RWPE1 (cell line): ENCODE data around the gene GTPBP1.

Experiments used
- CTCF ChIA-PET: fragments of 350-600 bp; sonication (Branson Sonifier 250); formaldehyde crosslinking; extraction: SDS; loops from one replicate; lab custom pipeline; 2021; lab: Yijun Ruan, JAX
- POLR2A ChIA-PET: fragments of 400-600 bp; formaldehyde crosslinking; extraction: SDS; loops from one replicate; lab custom pipeline; 2020; ENCODE audit warnings: antibody characterized with exemption; ENCODE audit not compliant: low non-redundant PET; lab: Yijun Ruan, JAX
- DNase-seq: peaks from one replicate; pipeline ENCODE4 v3.0.0; 2012; ENCODE audit warnings: low spot score
- H3K27ac ChIP-seq: fragments of 450-650 bp; 2 replicates; pipeline ENCODE4 v1.5.1; 2017
- TF ChIP-seq, protein P1 (sequence below): fragments of 450-650 bp; conservative IDR thresholded peaks from 2 replicates; pipeline ENCODE4 v1.5.1; 2017; ENCODE audit warnings: low read depth, mild to moderate bottlenecking

The GTPBP1 gene

GRCh38 chr22:38681582-38682335, 24.0 kb upstream of the GTPBP1 start, which contains the start of gene TOMM22:
TSS of gene TOMM22 (plus strand) at chr22:38681957. CDS start at chr22:38681979, 22 bp downstream.
- H3K27ac ChIP-seq: peak within 1 kb of the TSS; percentile 72
- ChIA-PET CTCF (interaction anchor here (0.5 to 1.2 kb wide), 3 partner anchors 17 to 883 kb away, joined by 3 to 7 read pairs (median 7); no protein-coding TSS in a partner anchor), POLR2A (interaction anchor here (0.6 to 1.1 kb wide), 2 partner anchors 18 to 1280 kb away, joined by 4 to 5 read pairs; no protein-coding TSS in a partner anchor)
- TF ChIP-seq, protein P1, sequence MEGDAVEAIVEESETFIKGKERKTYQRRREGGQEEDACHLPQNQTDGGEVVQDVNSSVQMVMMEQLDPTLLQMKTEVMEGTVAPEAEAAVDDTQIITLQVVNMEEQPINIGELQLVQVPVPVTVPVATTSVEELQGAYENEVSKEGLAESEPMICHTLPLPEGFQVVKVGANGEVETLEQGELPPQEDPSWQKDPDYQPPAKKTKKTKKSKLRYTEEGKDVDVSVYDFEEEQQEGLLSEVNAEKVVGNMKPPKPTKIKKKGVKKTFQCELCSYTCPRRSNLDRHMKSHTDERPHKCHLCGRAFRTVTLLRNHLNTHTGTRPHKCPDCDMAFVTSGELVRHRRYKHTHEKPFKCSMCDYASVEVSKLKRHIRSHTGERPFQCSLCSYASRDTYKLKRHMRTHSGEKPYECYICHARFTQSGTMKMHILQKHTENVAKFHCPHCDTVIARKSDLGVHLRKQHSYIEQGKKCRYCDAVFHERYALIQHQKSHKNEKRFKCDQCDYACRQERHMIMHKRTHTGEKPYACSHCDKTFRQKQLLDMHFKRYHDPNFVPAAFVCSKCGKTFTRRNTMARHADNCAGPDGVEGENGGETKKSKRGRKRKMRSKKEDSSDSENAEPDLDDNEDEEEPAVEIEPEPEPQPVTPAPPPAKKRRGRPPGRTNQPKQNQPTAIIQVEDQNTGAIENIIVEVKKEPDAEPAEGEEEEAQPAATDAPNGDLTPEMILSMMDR: peak; percentile 90
- peak; percentile 83 for DNase-seq

- ChIA-PET CTCF (no interaction called here), POLR2A (interaction anchor here (0.7 kb wide), 1 partner anchor 613 kb away, joined by 11 read pairs; no protein-coding TSS in a partner anchor)
- TF ChIP-seq, protein P1: no peak
- DNase-seq: no peak
- H3K27ac ChIP-seq: no peak overlapping the region; the same call in 1 of the 2 replicates
Measured at GRCh38 chr22:38684895-38685294, 20.8 kb upstream of the GTPBP1 start.

DNA sequence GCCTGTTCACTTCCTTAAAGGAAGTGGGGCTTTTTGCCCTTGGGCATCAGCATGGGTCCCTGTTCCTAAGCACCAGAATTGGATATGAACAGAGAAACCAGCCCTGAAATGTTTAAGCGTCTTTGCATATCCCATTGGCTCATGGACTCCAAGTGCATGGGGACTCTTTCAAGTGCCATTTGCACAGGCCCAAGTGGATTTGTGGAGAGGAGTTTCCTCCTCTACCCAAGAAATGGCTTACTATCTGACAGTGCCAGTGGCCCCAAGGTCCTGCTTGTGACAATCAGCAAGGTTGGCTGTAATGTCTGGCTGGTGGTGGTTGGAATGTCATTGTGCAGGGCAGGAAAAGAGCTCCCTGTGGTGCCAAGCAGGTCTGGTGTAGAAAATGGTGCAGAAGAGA, 20.0 kb upstream of the GTPBP1 start:
- TF ChIP-seq, protein P1: no peak
- ChIA-PET CTCF (no interaction called here), POLR2A (no interaction called here)
- peak overlapping the region; percentile 31; the same call in 1 of the 2 replicates for H3K27ac ChIP-seq
- DNase-seq: no peak

DNA sequence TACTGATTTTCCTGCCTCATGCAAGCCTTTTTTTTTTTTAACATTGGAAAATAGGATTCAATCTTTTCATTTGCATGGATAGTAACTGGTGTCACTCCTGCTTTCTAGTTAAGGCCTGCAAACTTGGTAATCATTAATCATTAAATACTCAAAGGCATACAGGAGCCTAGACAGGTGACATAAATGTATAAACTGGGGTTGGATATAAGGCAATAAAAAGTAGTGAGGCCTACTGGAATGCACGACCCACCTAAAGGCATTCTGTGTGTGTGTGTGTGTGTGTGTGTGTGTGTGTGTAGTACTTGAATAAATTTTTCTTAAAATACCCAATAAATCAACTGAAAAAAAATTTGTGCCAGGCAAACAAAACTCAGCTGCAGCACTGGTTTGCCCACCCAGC, 16.1 kb upstream of the GTPBP1 start:
- TF ChIP-seq, protein P1: no peak
- POLR2A ChIA-PET: no interaction called here
- H3K27ac ChIP-seq: no peak overlapping the region
- no peak for DNase-seq
- CTCF ChIA-PET: no interaction called here

GRCh38 chr22:38694049-38694448, 11.7 kb upstream of the GTPBP1 start:
- POLR2A ChIA-PET: no interaction called here
- no peak for DNase-seq
- CTCF ChIA-PET: no interaction called here
- H3K27ac ChIP-seq: no peak overlapping the region
- TF ChIP-seq, protein P1: no peak

- no peak overlapping the region for H3K27ac ChIP-seq
- DNase-seq: no peak
- TF ChIP-seq, protein P1: no peak
- CTCF ChIA-PET: no interaction called here
- POLR2A ChIA-PET: interaction anchor here (0.6 kb wide), 1 partner anchor 11 kb away, joined by 5 read pairs; no protein-coding TSS in a partner anchor
Measured at GRCh38 chr22:38694940-38695339, 10.8 kb upstream of the GTPBP1 start.
